HG02588 (cell line): ENCODE results near the gene FNDC3B.
A peak's percentile ranks its signal among the peaks of the same experiment; 100 is the strongest.

Experiments
- ATAC-seq: cut with Tn5 transposase; IDR thresholded peaks from one replicate; pipeline ENCODE4 v1.9.1; 2021; ENCODE audit warnings: mild to moderate bottlenecking, moderate library complexity; ENCODE audit not compliant: unreplicated experiment

FNDC3B gene

GRCh38 chr3:172323894-172324610, 284.7 kb downstream of the FNDC3B start:
- ATAC-seq: no peak

- ATAC-seq: no peak
Observed at GRCh38 chr3:172324611-172325203, 285.3 kb downstream of the FNDC3B start.

GRCh38 chr3:172325461-172325860, 286.1 kb downstream of the FNDC3B start:
- no peak for ATAC-seq

GRCh38 chr3:172326993-172327392, 287.6 kb downstream of the FNDC3B start:
- ATAC-seq: no peak

GRCh38 chr3:172328282-172328681, 288.9 kb downstream of the FNDC3B start:
- no peak for ATAC-seq

- no peak for ATAC-seq
Observed at GRCh38 chr3:172329070-172329469, 289.7 kb downstream of the FNDC3B start.

GRCh38 chr3:172330413-172330812, 291.0 kb downstream of the FNDC3B start:
- no peak for ATAC-seq

- no peak for ATAC-seq
Observed at GRCh38 chr3:172332256-172333041, 293.1 kb downstream of the FNDC3B start.

- ATAC-seq: no peak
Observed at GRCh38 chr3:172333042-172333377, 293.6 kb downstream of the FNDC3B start.

GRCh38 chr3:172333692-172334457, 294.5 kb downstream of the FNDC3B start:
- no peak for ATAC-seq

- ATAC-seq: no peak
Observed at GRCh38 chr3:172334671-172335207, 295.4 kb downstream of the FNDC3B start.

- ATAC-seq: no peak
Observed at GRCh38 chr3:172339892-172340291, 300.5 kb downstream of the FNDC3B start.

- ATAC-seq: no peak
Observed at GRCh38 chr3:172340583-172340982, 301.2 kb downstream of the FNDC3B start.

- peak; percentile 55 for ATAC-seq
Observed at GRCh38 chr3:172341482-172342059, 302.2 kb downstream of the FNDC3B start.

- ATAC-seq: no peak
Observed at GRCh38 chr3:172342097-172342659, 302.8 kb downstream of the FNDC3B start.

- ATAC-seq: no peak
Observed at GRCh38 chr3:172343117-172343516, 303.7 kb downstream of the FNDC3B start.

GRCh38 chr3:172343979-172344378, 304.6 kb downstream of the FNDC3B start:
- ATAC-seq: no peak

- no peak for ATAC-seq
Observed at GRCh38 chr3:172346161-172346560, 306.8 kb downstream of the FNDC3B start.

GRCh38 chr3:172347895-172348679, 308.7 kb downstream of the FNDC3B start:
- no peak for ATAC-seq
